BLaER1 treated with 17β-estradiol and CSF1 and Interleukin-3, amounts not matched to agents 10 nM and 100 nM (cell line): ENCODE results near the gene DIPK2A.

Experiments
- H3K27ac ChIP-seq, 11 experiments: shearing (Covaris generic); formaldehyde crosslinking; 2 replicates each; pipeline ENCODE4 v1.8.1; 2022
- H3K27me3 ChIP-seq, 11 experiments: shearing (Covaris generic); formaldehyde crosslinking; 2 replicates each; pipeline ENCODE4 v1.8.1; 2022
- H3K36me3 ChIP-seq, 11 experiments: shearing (Covaris generic); formaldehyde crosslinking; 2 replicates each; pipeline ENCODE4 v1.8.1; 2022
- H3K4me1 ChIP-seq, 10 experiments: shearing (Covaris generic); formaldehyde crosslinking; 2 replicates each; pipeline ENCODE4 v1.8.1; 2022
- H3K4me2 ChIP-seq, 11 experiments: shearing (Covaris generic); formaldehyde crosslinking; 2 replicates each; pipeline ENCODE4 v1.8.1; 2022
- H3K4me3 ChIP-seq, 10 experiments: shearing (Covaris generic); formaldehyde crosslinking; 2 replicates each; pipeline ENCODE4 v1.8.1; 2022
- H3K9ac ChIP-seq, 11 experiments: shearing (Covaris generic); formaldehyde crosslinking; 2 replicates each; pipeline ENCODE4 v1.8.1; 2022
- H3K9me3 ChIP-seq, 11 experiments: shearing (Covaris generic); formaldehyde crosslinking; replicated peaks in 1 of 11; 2 replicates each; pipeline ENCODE4 v1.8.1; 2022
- H4K20me1 ChIP-seq, 11 experiments: shearing (Covaris generic); formaldehyde crosslinking; 2 replicates each; pipeline ENCODE4 v1.8.1; 2022
- Cebpa-rat ChIP-seq, 11 experiments: shearing (Covaris generic); IDR thresholded peaks; 2 replicates each; pipeline ENCODE4 v1.8.1; 2022

DIPK2A gene

DNA sequence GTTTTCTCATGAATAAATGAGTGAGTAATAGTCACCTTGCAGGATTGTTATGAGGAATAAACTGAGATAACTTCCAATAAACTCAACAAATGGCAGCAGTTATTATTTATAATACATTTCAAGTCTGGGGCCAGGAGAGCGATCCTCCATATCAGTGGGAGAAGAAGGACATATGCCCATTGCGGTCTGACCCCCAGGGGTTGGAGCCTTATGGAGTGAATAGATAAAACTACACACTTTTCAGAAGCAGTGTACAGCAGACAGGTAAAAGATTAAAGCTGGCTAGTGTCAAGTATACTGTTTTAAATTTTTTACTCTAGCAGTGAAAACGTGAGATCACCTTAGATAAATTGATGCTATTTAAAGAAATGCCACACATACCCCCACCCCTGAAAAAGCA, 43.5 kb downstream of the DIPK2A start:
- Histone ChIP-seq H3K27ac (no peak overlapping the region), H3K4me2 (no peak overlapping the region), H3K4me3 (no peak overlapping the region), H3K36me3 (no peaks in the 10 kb centered on the region), H3K27me3 (no peaks in the 10 kb centered on the region), H3K9ac (no peak overlapping the region), H3K9me3 (peaks cover 10 to 23% (median 16%) of the 10 kb centered on the region in 11 experiments; a peak in 20 of 22 replicates), H4K20me1 (no peaks in the 10 kb centered on the region), H3K4me1 (no peaks in the 10 kb centered on the region)
- no peak for TF ChIP-seq Cebpa-rat (IDR thresholded peaks at IDR 0.05)

DNA sequence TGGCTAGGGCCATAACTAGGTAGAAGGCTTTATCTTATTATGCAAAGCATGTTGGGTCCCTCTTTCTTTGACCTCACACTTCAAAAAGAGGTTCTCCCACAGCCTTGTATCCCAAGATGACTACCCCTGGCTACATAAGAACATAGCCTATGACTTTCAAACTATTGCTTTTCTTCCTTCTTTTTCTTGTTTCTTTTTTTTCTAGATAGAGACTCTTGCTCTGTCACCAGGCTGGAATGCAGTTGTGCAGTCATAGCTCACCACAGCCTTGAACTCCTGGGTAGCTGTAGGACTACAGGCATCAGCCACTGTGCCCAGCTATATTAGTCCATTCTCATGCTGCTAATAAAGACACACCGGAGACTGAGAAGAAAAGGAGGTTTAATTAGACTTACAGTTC, 47.2 kb downstream of the DIPK2A start:
- Histone ChIP-seq H4K20me1 (no peaks in the 10 kb centered on the region), H3K36me3 (no peaks in the 10 kb centered on the region), H3K4me3 (no peak overlapping the region), H3K27ac (no peak overlapping the region), H3K27me3 (no peaks in the 10 kb centered on the region), H3K4me2 (no peak overlapping the region), H3K9ac (no peak overlapping the region), H3K9me3 (peaks cover 22 to 44% (median 33%) of the 10 kb centered on the region in 11 experiments; a peak in 20 of 22 replicates), H3K4me1 (peaks cover 0 to 9% (median 2%) of the 10 kb centered on the region in 10 experiments; a peak in 5 of 20 replicates)
- no peak for TF ChIP-seq Cebpa-rat (IDR thresholded peaks at IDR 0.05)
